MCF 10A (cell line): ENCODE data around the gene PRSS12. TPM values are rescaled to one million over a fixed set of nuclear protein-coding genes. Genes with fewer than 3 reads are reported as not detected.

Experiments used
- BruUV-seq: library from RNA; stranded (reverse); fragments of 400-500 nt; replicated peaks from 2 replicates; lab custom pipeline; 2021; lab: Mats Ljungman, UMichigan
- CTCF ChIA-PET: fragments of 300-600 bp; sonication (Branson Sonifier 250); formaldehyde crosslinking; extraction: SDS; loops from one replicate; lab custom pipeline; 2021; ENCODE audit warnings: antibody characterized with exemption, inconsistent platforms; lab: Yijun Ruan, JAX
- POLR2A ChIA-PET: fragments of 300-600, 350-650 bp; sonication (Branson Sonifier 250); formaldehyde crosslinking; extraction: SDS; loops from one replicate; lab custom pipeline; 2020; ENCODE audit warnings: antibody characterized with exemption, inconsistent platforms; lab: Yijun Ruan, JAX
- DNase-seq: peaks from one replicate; pipeline ENCODE4 v3.0.0-alpha.2; 2018; ENCODE audit not compliant: unreplicated experiment
- H3K27ac Mint-ChIP-seq: one replicate; pipeline ENCODE4 v1.8.0; 2022; ENCODE audit warnings: mild to moderate bottlenecking, low read depth, mixed read lengths; ENCODE audit not compliant: unreplicated experiment
- H3K27me3 Mint-ChIP-seq: one replicate; pipeline ENCODE4 v1.8.0; 2022; ENCODE audit warnings: mixed read lengths; ENCODE audit not compliant: insufficient read depth, unreplicated experiment
- H3K36me3 Mint-ChIP-seq: one replicate; pipeline ENCODE4 v1.8.0; 2022; ENCODE audit warnings: mild to moderate bottlenecking, moderate library complexity, mixed read lengths; ENCODE audit not compliant: insufficient read depth, unreplicated experiment
- H3K4me1 Mint-ChIP-seq: one replicate; pipeline ENCODE4 v1.8.0; 2022; ENCODE audit warnings: mixed read lengths; ENCODE audit not compliant: insufficient read depth, unreplicated experiment
- H3K4me3 Mint-ChIP-seq: one replicate; pipeline ENCODE4 v1.8.0; 2022; ENCODE audit warnings: mild to moderate bottlenecking, moderate library complexity, mixed read lengths; ENCODE audit not compliant: unreplicated experiment
- H3K9me3 Mint-ChIP-seq: one replicate; pipeline ENCODE4 v1.8.0; 2022; ENCODE audit warnings: mixed read lengths; ENCODE audit not compliant: unreplicated experiment
- intact Hi-C: fragments of 100-400 bp; cut with micrococcal nuclease; formaldehyde crosslinking; loops from 2 replicates; pipeline ENCODE4 v1.14.1; 2022
- total RNA-seq: library from RNA; stranded (reverse); gene quantifications from 2 replicates; pipeline ENCODE4 v1.2.3, GENCODE V29; 2022
- TF ChIP-seq, protein P1 (sequence below): fragments of 200-600 bp; IDR thresholded peaks from one replicate; pipeline ENCODE4 v1.8.0; 2022; ENCODE audit warnings: antibody characterized with exemption, mild to moderate bottlenecking; ENCODE audit not compliant: unreplicated experiment

Gene PRSS12
- total RNA-seq, 1 experiment from 2014 or later, result 10.7 TPM

DNA sequence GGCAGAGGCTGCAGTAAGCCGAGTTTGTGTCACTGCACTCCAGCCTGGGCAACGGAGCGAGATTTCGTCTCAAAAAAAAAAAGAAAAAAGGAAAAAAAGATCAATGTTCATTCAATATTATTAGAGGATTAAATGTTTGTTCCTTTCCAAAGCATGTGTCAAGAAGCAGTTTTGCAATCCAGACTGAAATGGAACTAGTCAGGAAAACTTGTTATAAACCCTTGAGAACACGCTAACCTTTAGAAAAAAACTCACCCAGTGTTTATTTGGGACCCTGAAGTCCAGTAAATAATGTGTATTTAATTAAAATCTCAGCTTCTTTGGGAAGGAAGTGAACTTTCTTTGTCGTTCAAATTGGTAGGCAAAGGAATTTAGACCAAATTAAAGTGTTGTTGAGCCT is 16.4 kb upstream of the PRSS12 start:
- CTCF ChIA-PET, result no interaction called here
- BruUV-seq, result no TSS peak

DNA sequence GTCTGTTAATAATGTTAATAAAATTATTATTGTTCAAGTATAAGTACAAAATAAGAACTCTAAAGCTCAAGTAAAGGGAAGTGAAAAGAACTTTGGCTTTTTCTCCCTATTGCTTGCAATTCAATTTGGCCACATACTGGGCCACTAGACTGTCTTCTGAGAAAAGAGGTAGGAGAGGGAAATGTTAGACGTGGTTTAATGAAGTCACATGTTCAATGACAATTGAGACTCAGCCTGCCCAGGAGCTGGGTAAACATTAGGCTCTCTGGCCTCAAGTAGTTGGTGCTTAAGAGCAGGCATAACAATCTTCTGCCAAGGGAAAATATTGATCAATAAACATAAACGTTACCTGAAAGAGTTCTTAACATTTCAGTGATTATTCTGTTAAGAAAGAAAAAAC is 15.1 kb upstream of the PRSS12 start:
- POLR2A ChIA-PET, result interaction anchor here (0.6 to 1.1 kb wide), 3 partner anchors 12 to 26 kb away, joined by 3 to 4 read pairs (median 3); no protein-coding TSS in a partner anchor

More for the DNA sequence above, 16.4 kb upstream of the PRSS12 start:
- no peaks in the 10 kb centered on the region for H3K27me3 Mint-ChIP-seq
- TF ChIP-seq, protein P1, sequence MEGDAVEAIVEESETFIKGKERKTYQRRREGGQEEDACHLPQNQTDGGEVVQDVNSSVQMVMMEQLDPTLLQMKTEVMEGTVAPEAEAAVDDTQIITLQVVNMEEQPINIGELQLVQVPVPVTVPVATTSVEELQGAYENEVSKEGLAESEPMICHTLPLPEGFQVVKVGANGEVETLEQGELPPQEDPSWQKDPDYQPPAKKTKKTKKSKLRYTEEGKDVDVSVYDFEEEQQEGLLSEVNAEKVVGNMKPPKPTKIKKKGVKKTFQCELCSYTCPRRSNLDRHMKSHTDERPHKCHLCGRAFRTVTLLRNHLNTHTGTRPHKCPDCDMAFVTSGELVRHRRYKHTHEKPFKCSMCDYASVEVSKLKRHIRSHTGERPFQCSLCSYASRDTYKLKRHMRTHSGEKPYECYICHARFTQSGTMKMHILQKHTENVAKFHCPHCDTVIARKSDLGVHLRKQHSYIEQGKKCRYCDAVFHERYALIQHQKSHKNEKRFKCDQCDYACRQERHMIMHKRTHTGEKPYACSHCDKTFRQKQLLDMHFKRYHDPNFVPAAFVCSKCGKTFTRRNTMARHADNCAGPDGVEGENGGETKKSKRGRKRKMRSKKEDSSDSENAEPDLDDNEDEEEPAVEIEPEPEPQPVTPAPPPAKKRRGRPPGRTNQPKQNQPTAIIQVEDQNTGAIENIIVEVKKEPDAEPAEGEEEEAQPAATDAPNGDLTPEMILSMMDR, result no peak
- no peaks in the 10 kb centered on the region for H3K4me1 Mint-ChIP-seq
- DNase-seq, result no peak
- POLR2A ChIA-PET, result interaction anchor here (1.0 kb wide), 1 partner anchor 10 kb away, joined by 4 read pairs; no protein-coding TSS in a partner anchor
- no peaks in the 10 kb centered on the region for H3K9me3 Mint-ChIP-seq
- no peaks in the 10 kb centered on the region for H3K36me3 Mint-ChIP-seq
- intact Hi-C loops, result no loop called here
- H3K4me3 Mint-ChIP-seq, result no peak overlapping the region
- no peak overlapping the region for H3K27ac Mint-ChIP-seq

DNA sequence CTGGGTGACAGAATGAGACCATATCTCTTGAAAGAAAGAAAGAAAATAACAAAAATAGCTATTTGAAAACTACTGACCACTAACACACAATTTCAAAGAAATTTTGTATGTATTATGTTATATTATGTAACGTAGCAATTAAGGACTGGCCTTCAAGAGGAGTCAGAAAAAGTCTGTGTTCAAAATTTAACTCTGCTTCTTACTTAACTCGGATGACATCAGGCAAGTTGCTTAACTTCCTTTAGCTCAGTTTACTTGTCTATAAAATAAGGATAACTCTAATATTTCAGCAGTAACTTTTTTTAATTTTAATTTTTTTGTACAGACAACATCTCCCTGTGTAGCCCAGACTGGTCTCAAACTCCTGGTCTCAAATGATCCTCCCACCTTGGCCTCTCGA is 14.6 kb upstream of the PRSS12 start:
- POLR2A ChIA-PET, result interaction anchor here (1.1 kb wide), 2 partner anchors 12 to 15 kb away, joined by 3 to 4 read pairs; no protein-coding TSS in a partner anchor
- Mint-ChIP-seq H3K36me3 (no peaks in the 10 kb centered on the region), H3K27ac (no peak overlapping the region), H3K4me1 (no peaks in the 10 kb centered on the region), H3K9me3 (no peaks in the 10 kb centered on the region), H3K27me3 (no peaks in the 10 kb centered on the region), H3K4me3 (no peak overlapping the region)
- no peak for DNase-seq
- CTCF ChIA-PET, result interaction anchor here (5.7 kb wide), 1 partner anchor 14 kb away, joined by 31 read pairs; the partner anchor contains the start of gene PRSS12
- intact Hi-C loops, result no loop called here
- no TSS peak for BruUV-seq
- TF ChIP-seq, protein P1, result no peak

More for the DNA sequence above, 15.1 kb upstream of the PRSS12 start:
- CTCF ChIA-PET, result interaction anchor here (5.7 kb wide), 1 partner anchor 15 kb away, joined by 31 read pairs; the partner anchor contains the start of gene PRSS12
- Mint-ChIP-seq H3K27ac (no peak overlapping the region), H3K4me1 (no peaks in the 10 kb centered on the region), H3K27me3 (no peaks in the 10 kb centered on the region), H3K4me3 (no peak overlapping the region), H3K9me3 (no peaks in the 10 kb centered on the region), H3K36me3 (no peaks in the 10 kb centered on the region)
- no TSS peak for BruUV-seq
- DNase-seq, result no peak
- TF ChIP-seq, protein P1, result no peak
- intact Hi-C loops, result no loop called here

DNA sequence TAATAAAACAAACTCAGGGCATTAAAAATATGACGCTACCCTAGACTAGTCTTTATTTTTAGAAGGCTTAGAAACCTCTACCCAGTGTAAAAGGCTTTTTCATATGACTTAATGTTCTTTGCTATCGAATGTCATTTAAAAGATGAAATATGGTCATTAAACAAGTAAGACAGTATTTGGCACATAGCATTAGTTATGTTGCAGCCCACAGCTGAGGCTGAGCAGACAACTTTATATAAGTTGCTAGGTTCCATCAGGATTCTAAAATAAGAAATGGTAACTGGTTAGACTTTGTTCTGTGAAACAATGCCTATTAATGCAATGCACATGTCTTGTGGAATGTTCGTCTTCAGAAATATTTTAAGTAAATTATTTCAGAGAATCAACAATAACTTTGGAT is 10.4 kb upstream of the PRSS12 start:
- POLR2A ChIA-PET, result interaction anchor here (1.0 to 1.5 kb wide), 2 partner anchors 12 to 51 kb away, joined by 4 read pairs; no protein-coding TSS in a partner anchor
- H3K27ac Mint-ChIP-seq, result no peak overlapping the region
- CTCF ChIA-PET, result interaction anchor here (5.7 kb wide), 1 partner anchor 10 kb away, joined by 31 read pairs; the partner anchor contains the start of gene PRSS12

More for the DNA sequence above, 10.4 kb upstream of the PRSS12 start:
- Mint-ChIP-seq H3K4me3 (no peak overlapping the region), H3K27me3 (no peaks in the 10 kb centered on the region), H3K9me3 (no peaks in the 10 kb centered on the region), H3K36me3 (no peaks in the 10 kb centered on the region), H3K4me1 (no peaks in the 10 kb centered on the region)
- no peak for DNase-seq
- TF ChIP-seq, protein P1, result no peak
- intact Hi-C loops, result no loop called here
- no TSS peak for BruUV-seq
